IMR-90 (cell line): ENCODE data around the gene MFSD2B.

ENCODE experiments used
- BHLHE40 ChIP-seq: fragments of 150-350 bp; IDR thresholded peaks from 2 replicates; pipeline ENCODE4 v1.6.1; 2016; ENCODE audit warnings: mild to moderate bottlenecking, low read depth, low read length
- CEBPB ChIP-seq: IDR thresholded peaks from 2 replicates; pipeline ENCODE4 v1.6.1; 2012; ENCODE audit warnings: low read depth, low read length, improper control_type of control experiment
- CHD1 ChIP-seq: IDR thresholded peaks from 2 replicates; pipeline ENCODE4 v1.6.1; 2012; ENCODE audit warnings: low read depth, low read length, improper control_type of control experiment
- FOS ChIP-seq: fragments of 150-350 bp; IDR thresholded peaks from 2 replicates; pipeline ENCODE4 v1.6.1; 2016; ENCODE audit warnings: low read depth, low read length
- MXI1 ChIP-seq: IDR thresholded peaks from 2 replicates; pipeline ENCODE4 v1.6.1; 2012; ENCODE audit warnings: low read depth, mild to moderate bottlenecking, low read length, moderate library complexity, borderline replicate concordance
- POLR2A ChIP-seq: IDR thresholded peaks from 2 replicates; pipeline ENCODE4 v1.6.1; 2012; ENCODE audit warnings: mild to moderate bottlenecking, low read depth, low read length
- RCOR1 ChIP-seq: IDR thresholded peaks from 2 replicates; pipeline ENCODE4 v1.6.1; 2012; ENCODE audit warnings: mild to moderate bottlenecking, low read length, improper control_type of control experiment; ENCODE audit not compliant: insufficient replicate concordance
- TF ChIP-seq, protein P1 (sequence below): fragments of 150-350 bp; IDR thresholded peaks from 2 replicates; pipeline ENCODE4 v1.6.1; 2017; ENCODE audit warnings: mild to moderate bottlenecking, antibody characterized with exemption, low read length, low read depth
- TF ChIP-seq, protein P2 (sequence below): conservative IDR thresholded peaks from 2 replicates; pipeline ENCODE4 v1.5.1; 2012; ENCODE audit warnings: mild to moderate bottlenecking, low read depth, low read length, improper control_type of control experiment

DNA sequence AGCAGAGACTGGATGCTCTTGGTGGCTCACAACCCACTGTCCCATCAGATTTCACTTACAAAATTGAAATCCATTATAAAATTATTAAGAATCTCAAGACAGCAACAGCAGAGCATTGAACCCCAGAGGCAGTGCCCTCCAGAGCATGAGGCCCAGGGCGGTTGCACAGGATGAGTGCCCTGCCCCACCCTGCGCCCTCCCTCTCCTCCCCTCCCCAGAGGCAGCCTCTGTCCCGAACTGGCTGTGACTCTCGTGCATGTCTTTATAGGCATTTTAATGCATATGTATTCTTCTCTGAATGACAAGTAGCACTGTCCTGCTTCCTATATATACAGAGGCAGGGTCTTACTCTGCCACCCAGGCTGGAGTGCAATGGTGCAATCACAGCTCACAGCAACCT is 10.4 kb downstream of the MFSD2B start:
- TF ChIP-seq POLR2A (no peak), CEBPB (no peak), MXI1 (no peak), FOS (no peak), BHLHE40 (no peak), RCOR1 (no peak), CHD1 (no peak)
- TF ChIP-seq, protein P1, sequence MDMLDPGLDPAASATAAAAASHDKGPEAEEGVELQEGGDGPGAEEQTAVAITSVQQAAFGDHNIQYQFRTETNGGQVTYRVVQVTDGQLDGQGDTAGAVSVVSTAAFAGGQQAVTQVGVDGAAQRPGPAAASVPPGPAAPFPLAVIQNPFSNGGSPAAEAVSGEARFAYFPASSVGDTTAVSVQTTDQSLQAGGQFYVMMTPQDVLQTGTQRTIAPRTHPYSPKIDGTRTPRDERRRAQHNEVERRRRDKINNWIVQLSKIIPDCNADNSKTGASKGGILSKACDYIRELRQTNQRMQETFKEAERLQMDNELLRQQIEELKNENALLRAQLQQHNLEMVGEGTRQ, result no peak
- TF ChIP-seq, protein P2, sequence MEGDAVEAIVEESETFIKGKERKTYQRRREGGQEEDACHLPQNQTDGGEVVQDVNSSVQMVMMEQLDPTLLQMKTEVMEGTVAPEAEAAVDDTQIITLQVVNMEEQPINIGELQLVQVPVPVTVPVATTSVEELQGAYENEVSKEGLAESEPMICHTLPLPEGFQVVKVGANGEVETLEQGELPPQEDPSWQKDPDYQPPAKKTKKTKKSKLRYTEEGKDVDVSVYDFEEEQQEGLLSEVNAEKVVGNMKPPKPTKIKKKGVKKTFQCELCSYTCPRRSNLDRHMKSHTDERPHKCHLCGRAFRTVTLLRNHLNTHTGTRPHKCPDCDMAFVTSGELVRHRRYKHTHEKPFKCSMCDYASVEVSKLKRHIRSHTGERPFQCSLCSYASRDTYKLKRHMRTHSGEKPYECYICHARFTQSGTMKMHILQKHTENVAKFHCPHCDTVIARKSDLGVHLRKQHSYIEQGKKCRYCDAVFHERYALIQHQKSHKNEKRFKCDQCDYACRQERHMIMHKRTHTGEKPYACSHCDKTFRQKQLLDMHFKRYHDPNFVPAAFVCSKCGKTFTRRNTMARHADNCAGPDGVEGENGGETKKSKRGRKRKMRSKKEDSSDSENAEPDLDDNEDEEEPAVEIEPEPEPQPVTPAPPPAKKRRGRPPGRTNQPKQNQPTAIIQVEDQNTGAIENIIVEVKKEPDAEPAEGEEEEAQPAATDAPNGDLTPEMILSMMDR, result no peak
